Nephron (organoid): ENCODE results near the gene TMEM270.

Experiments
- H3K27ac Mint-ChIP-seq, 3 experiments: 2 replicates each; pipeline ENCODE4 v1.8.0; 2020; ENCODE audit warnings: mixed read lengths in 3 of 3, mild to moderate bottlenecking in 2 of 3, moderate library complexity in 1 of 3
- H3K27me3 Mint-ChIP-seq: 2 replicates; pipeline ENCODE4 v1.8.0; 2021; ENCODE audit warnings: low read depth, mild to moderate bottlenecking, moderate library complexity, mixed read lengths
- H3K36me3 Mint-ChIP-seq: 2 replicates; pipeline ENCODE4 v1.8.0; 2020; ENCODE audit warnings: low read depth, mixed read lengths
- H3K4me1 Mint-ChIP-seq: 2 replicates; pipeline ENCODE4 v1.8.0; 2020; ENCODE audit warnings: mixed read lengths
- H3K4me3 Mint-ChIP-seq, 3 experiments: 2 replicates each; pipeline ENCODE4 v1.8.0; 2020; ENCODE audit warnings: mild to moderate bottlenecking in 3 of 3, mixed read lengths in 3 of 3, moderate library complexity in 2 of 3
- H3K9me3 Mint-ChIP-seq: 2 replicates; pipeline ENCODE4 v1.8.0; 2020; ENCODE audit warnings: mixed read lengths
- TF ChIP-seq, protein P1 (sequence below), 3 experiments: fragments of 200-600 bp; sonication (generic); IDR thresholded peaks; one replicate each; pipeline ENCODE4 v1.5.0; 2021; ENCODE audit warnings: antibody characterized with exemption in 3 of 3; ENCODE audit not compliant: unreplicated experiment in 3 of 3

Gene TMEM270

DNA sequence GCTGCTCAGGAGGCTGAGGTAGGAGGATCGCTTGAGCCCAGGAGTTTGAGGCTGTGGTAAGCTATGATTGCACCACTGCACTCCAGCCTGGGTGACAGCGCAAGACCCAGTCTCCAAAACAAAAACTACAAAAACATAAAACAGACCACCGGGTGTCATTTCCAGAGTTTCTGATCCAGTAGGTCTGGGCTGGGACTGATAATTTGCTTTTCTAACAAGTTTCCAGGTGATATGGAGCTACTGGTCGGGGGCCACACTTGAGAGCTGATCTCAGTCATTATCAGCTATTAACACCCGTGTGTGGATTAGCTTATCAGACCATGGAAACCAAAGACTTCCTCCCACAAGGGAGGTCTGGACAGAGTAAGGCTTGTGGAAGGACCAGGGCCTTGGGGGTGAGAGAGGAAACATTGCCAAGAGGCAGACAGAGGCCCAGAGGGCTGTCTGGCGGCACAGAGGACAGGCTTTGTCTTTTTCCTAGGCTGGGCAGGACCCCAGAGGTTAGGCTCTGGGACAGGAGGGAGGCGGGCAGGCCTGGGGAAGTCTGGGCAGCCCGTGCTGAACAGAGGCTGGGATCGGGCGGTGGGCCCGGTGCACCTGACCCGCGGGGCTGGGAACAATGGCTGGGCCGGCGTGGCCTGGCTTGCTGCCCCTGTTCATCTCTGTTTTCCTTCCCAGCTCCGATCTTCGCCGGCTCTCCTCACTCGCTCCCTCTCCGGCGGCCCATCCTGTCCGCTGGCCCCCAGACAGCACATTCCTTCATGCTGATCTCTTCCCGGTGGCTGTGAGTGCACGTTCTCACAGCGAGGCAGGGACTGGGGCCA is 25.2 kb downstream of the TMEM270 start:
- H3K36me3 Mint-ChIP-seq: no peaks in the 10 kb centered on the region
- no peaks in the 10 kb centered on the region for H3K9me3 Mint-ChIP-seq
- H3K27ac Mint-ChIP-seq: peak overlapping the region; percentile 30 to 94 (median 88)
- peak overlapping the region in 2 of 3 experiments; percentile 37 to 69 for H3K4me3 Mint-ChIP-seq
- peaks cover 37% of the 10 kb centered on the region for H3K4me1 Mint-ChIP-seq
- TF ChIP-seq, protein P1, sequence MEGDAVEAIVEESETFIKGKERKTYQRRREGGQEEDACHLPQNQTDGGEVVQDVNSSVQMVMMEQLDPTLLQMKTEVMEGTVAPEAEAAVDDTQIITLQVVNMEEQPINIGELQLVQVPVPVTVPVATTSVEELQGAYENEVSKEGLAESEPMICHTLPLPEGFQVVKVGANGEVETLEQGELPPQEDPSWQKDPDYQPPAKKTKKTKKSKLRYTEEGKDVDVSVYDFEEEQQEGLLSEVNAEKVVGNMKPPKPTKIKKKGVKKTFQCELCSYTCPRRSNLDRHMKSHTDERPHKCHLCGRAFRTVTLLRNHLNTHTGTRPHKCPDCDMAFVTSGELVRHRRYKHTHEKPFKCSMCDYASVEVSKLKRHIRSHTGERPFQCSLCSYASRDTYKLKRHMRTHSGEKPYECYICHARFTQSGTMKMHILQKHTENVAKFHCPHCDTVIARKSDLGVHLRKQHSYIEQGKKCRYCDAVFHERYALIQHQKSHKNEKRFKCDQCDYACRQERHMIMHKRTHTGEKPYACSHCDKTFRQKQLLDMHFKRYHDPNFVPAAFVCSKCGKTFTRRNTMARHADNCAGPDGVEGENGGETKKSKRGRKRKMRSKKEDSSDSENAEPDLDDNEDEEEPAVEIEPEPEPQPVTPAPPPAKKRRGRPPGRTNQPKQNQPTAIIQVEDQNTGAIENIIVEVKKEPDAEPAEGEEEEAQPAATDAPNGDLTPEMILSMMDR (IDR thresholded peaks at IDR 0.05; ENCODE audit: unreplicated experiment in 3 of 3): no peak
- H3K27me3 Mint-ChIP-seq: peaks cover 28% of the 10 kb centered on the region

DNA sequence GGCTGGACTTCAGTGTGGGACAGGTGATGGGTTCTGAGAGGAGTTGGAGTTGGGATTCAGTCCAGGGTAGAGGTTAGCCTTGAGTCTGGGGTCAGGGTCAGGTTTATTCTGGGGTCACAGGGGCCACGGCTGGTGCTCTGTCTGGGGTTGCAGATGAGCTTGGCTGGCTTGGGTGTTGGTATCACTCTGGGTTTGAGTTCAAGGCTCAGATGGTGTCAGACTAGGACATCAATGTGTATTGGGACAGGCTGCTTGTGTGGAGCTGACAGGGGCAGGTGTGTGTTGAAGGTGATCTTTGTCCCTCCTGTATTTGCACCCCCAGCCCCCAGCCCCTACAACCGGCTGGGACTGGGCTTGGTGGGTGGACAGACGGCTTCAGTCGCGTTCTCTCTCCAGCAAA is 26.8 kb downstream of the TMEM270 start:
- Mint-ChIP-seq H3K27ac (peak overlapping the region in 2 of 3 experiments; percentile 81 to 94), H3K9me3 (no peaks in the 10 kb centered on the region), H3K36me3 (no peaks in the 10 kb centered on the region), H3K4me1 (peaks cover 52% of the 10 kb centered on the region), H3K4me3 (no peak overlapping the region), H3K27me3 (peaks cover 29% of the 10 kb centered on the region)
- TF ChIP-seq, protein P1 (IDR thresholded peaks at IDR 0.05; ENCODE audit: unreplicated experiment in 3 of 3): no peak

DNA sequence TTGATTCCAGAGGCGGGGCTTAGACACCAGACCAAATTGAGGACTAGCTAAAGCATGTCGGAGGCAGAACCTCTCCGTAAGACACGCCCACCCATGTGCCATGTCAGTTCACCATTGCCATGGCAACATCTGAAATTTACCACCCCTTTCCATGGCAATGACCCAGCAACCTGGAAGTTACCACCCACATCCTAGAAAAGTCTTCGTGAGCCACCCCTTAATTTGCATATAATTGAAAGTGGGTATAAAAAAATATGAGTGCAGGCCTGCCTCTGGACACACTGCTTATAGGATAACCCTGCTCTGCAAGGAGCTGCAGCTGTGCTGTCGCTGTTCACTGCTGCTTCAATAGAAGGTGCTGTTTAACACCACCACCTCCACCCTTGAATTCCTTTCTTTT is 28.0 kb downstream of the TMEM270 start:
- Mint-ChIP-seq H3K4me1 (peaks cover 61% of the 10 kb centered on the region), H3K27me3 (peaks cover 30% of the 10 kb centered on the region), H3K27ac (peak overlapping the region in 2 of 3 experiments; percentile 81 to 84), H3K36me3 (no peaks in the 10 kb centered on the region), H3K4me3 (no peak overlapping the region), H3K9me3 (no peaks in the 10 kb centered on the region)
- TF ChIP-seq, protein P1 (IDR thresholded peaks at IDR 0.05; ENCODE audit: unreplicated experiment in 3 of 3): no peak

DNA sequence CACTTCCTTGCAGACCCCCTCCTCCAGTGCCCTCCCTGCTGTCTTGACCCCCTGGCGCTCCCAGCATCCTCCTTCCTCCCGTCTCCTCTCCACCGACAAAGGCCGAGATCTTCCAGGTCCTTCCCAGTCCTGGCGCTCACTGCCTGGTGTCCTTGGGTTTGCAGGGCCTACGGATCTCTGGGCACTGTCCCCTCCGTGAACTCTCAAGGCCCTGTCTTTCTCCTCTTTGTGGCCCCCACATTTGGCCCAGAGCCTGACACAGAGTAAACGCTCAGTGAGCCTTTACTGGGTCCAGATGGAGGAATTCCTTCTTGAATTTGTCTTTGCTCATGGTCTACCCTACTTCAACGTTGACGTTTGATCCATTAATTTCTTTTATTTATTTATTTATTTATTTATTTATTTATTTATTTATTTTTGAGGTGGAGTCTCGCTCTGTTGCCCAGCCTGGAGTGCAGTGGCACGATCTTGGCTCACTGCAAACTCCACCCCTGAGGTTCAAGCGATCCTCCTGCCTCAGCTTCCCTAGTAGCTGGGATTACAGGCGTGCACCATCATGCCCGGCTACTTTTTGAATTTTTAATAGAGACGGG is 29.7 kb downstream of the TMEM270 start:
- H3K36me3 Mint-ChIP-seq: no peaks in the 10 kb centered on the region
- peak overlapping the region in 1 of 3 experiments; percentile 26 for H3K4me3 Mint-ChIP-seq
- TF ChIP-seq, protein P1 (IDR thresholded peaks at IDR 0.05; ENCODE audit: unreplicated experiment in 3 of 3): no peak
- peaks cover 77% of the 10 kb centered on the region for H3K4me1 Mint-ChIP-seq
- H3K9me3 Mint-ChIP-seq: peaks cover 4% of the 10 kb centered on the region
- peaks cover 26% of the 10 kb centered on the region for H3K27me3 Mint-ChIP-seq
- H3K27ac Mint-ChIP-seq: peak overlapping the region; percentile 59 to 96 (median 89)

DNA sequence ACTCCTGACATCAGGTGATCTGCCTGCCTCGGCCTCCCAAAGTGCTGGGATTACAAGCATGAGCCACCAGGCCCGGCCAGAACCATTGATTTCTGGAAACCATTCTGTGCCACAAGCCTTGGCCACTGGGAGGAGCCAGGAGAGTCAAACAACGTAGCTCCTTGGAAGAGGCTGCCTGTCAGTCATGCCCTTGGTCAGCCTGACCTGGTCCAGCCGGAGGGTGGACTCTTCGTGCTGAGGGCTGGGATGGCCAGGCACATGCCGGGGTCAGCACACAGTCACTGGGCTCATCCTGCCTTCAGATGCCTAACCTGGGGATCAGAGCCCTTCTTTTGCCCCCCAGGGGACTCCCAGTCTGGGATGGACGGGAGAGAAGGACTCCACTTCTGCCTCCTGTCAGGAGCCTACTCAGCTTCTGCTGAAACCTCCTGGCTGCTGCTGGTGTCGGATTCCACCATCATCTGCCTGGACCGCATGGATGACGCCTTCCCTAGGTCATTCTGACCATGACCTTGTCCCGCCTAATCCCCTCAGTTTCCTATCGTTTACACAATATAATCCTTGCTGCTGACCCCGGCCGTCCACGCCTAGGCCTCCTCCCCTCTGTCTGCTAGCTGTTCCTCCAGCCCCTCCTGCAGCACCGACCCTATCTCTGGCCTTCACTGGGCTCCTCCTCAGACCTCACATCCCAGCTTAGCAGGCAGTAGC is 30.4 kb downstream of the TMEM270 start:
- Mint-ChIP-seq H3K4me3 (peak overlapping the region in 1 of 3 experiments; percentile 6), H3K27ac (peak overlapping the region in 2 of 3 experiments; percentile 58 to 77), H3K4me1 (peaks cover 75% of the 10 kb centered on the region), H3K9me3 (peaks cover 8% of the 10 kb centered on the region), H3K27me3 (peaks cover 22% of the 10 kb centered on the region), H3K36me3 (peaks cover 4% of the 10 kb centered on the region)
- TF ChIP-seq, protein P1 (IDR thresholded peaks at IDR 0.05; ENCODE audit: unreplicated experiment in 3 of 3): no peak
